HK-2 (cell line): ENCODE data around the gene PES1.
"Not testable (repeated sequence)": the region's sequence is repeated elsewhere in the genome, so short reads cannot be mapped to it uniquely, and the experiment has no call there.

Experiments used
- DNase-seq: peaks from one replicate; pipeline ENCODE4 v3.0.0-alpha.2; 2018; ENCODE audit not compliant: unreplicated experiment

PES1 gene

GRCh38 chr22:30555282-30556210 lies 36.2 kb downstream of the PES1 start:
- no peak for DNase-seq

- no peak for DNase-seq
These were observed 37.7 kb downstream of the PES1 start for GRCh38 chr22:30553971-30554370.

GRCh38 chr22:30552719-30553118 lies 39.0 kb downstream of the PES1 start:
- no peak for DNase-seq

GRCh38 chr22:30551813-30552212 lies 39.9 kb downstream of the PES1 start:
- DNase-seq, result not testable (repeated sequence)

GRCh38 chr22:30547188-30547587 lies 44.5 kb downstream of the PES1 start:
- no peak for DNase-seq

GRCh38 chr22:30546616-30547015 lies 45.1 kb downstream of the PES1 start, which contains the start of gene SEC14L6:
TSS of gene SEC14L6 (minus strand) at chr22:30546741. CDS start at chr22:30546682, 59 bp downstream.
- no peak for DNase-seq

GRCh38 chr22:30542811-30543188 lies 48.9 kb downstream of the PES1 start:
- no peak for DNase-seq

- DNase-seq, result peak; percentile 68
These were observed 49.5 kb downstream of the PES1 start for GRCh38 chr22:30541961-30542810.

- not testable (repeated sequence) for DNase-seq
These were observed 50.2 kb downstream of the PES1 start for GRCh38 chr22:30541511-30541910.

- no peak for DNase-seq
These were observed 52.3 kb downstream of the PES1 start for GRCh38 chr22:30539368-30539767.

- no peak for DNase-seq
These were observed 53.4 kb downstream of the PES1 start for GRCh38 chr22:30538280-30538679.

GRCh38 chr22:30537083-30537731 lies 54.5 kb downstream of the PES1 start:
- DNase-seq, result no peak

- DNase-seq, result no peak
These were observed 56.5 kb downstream of the PES1 start for GRCh38 chr22:30535182-30535581.

GRCh38 chr22:30531651-30532608 lies 59.8 kb downstream of the PES1 start:
- no peak for DNase-seq

- DNase-seq, result no peak
These were observed 65.1 kb downstream of the PES1 start for GRCh38 chr22:30526656-30527055.
